GM12891 (cell line): Measurements from ENCODE around the gene ADAMTS15.

Experiments
- DNase-seq: peaks from one replicate; pipeline ENCODE4 v3.0.0; 2011; ENCODE audit warnings: low spot score; ENCODE audit not compliant: insufficient read length
- FAIRE-seq: peaks from 2 replicates; lab custom pipeline; 2011; peaks lifted over from hg19 to GRCh38; lab: Jason Lieb, UNC
- PAX5 ChIP-seq: IDR thresholded peaks from 2 replicates; pipeline ENCODE4 v1.6.1; 2011; ENCODE audit warnings: low read length, moderate library complexity, mild to moderate bottlenecking; ENCODE audit not compliant: insufficient read depth, severe bottlenecking
- POLR2A ChIP-seq: IDR thresholded peaks from 2 replicates; pipeline ENCODE4 v1.6.1; 2011; ENCODE audit warnings: low read depth, low read length, control low read depth
- POLR2AphosphoS5 ChIP-seq: IDR thresholded peaks from 2 replicates; pipeline ENCODE4 v1.6.1; 2011; ENCODE audit warnings: low read depth, low read length, control low read depth
- POU2F2 ChIP-seq: IDR thresholded peaks from 2 replicates; pipeline ENCODE4 v1.6.1; 2011; ENCODE audit warnings: low read depth, mild to moderate bottlenecking, control low read depth, low read length, moderate library complexity
- SPI1 ChIP-seq: IDR thresholded peaks from 2 replicates; pipeline ENCODE4 v1.6.1; 2011; ENCODE audit warnings: low read depth, low read length, control low read depth
- TAF1 ChIP-seq: IDR thresholded peaks from 2 replicates; pipeline ENCODE4 v1.6.1; 2011; ENCODE audit warnings: low read depth, low read length, control low read depth

ADAMTS15 gene

DNA sequence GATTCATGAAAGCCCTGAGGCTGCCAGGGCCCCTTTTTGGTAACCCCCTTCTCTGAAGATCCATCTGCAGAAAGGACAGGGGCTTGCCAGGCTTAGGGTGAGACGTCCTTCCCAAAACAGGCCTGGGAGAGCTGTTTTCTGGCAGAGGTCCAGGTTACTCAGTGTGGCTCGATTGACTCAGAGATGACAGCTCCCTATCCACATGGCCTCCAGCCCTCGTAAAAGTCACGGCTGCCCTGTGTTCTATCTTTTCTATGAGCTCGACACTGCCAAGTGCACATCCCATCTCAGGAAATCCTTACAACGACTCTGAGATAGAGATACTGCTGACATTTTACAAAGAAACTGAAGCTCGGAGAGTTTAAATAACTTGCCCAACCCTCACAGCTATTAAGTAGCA, 40.5 kb upstream of the ADAMTS15 start:
- DNase-seq (no peak), FAIRE-seq (no peak)
- TF ChIP-seq PAX5 (no peak), TAF1 (no peak), POU2F2 (no peak), SPI1 (no peak), POLR2AphosphoS5 (no peak), POLR2A (no peak)

GRCh38 chr11:130408401-130408890, 40.0 kb upstream of the ADAMTS15 start:
- FAIRE-seq: no peak
- no peak for DNase-seq
- no peak for TF ChIP-seq POLR2AphosphoS5
- no peak for TF ChIP-seq POU2F2
- TF ChIP-seq TAF1: no peak
- TF ChIP-seq PAX5: no peak
- TF ChIP-seq POLR2A: no peak
- TF ChIP-seq SPI1: no peak

- DNase-seq: no peak
- no peak for FAIRE-seq
- no peak for TF ChIP-seq POLR2AphosphoS5
- TF ChIP-seq TAF1: no peak
- no peak for TF ChIP-seq PAX5
- TF ChIP-seq POU2F2: no peak
- no peak for TF ChIP-seq SPI1
- TF ChIP-seq POLR2A: no peak
Measured at GRCh38 chr11:130408901-130409300, 39.5 kb upstream of the ADAMTS15 start.

GRCh38 chr11:130409594-130410388, 38.7 kb upstream of the ADAMTS15 start:
- TF ChIP-seq POLR2AphosphoS5 (no peak), TAF1 (no peak), POU2F2 (no peak), SPI1 (no peak), POLR2A (no peak), PAX5 (no peak)
- FAIRE-seq: no peak
- no peak for DNase-seq

- FAIRE-seq: no peak
- DNase-seq: no peak
- TF ChIP-seq POLR2A (no peak), POU2F2 (no peak), TAF1 (no peak), POLR2AphosphoS5 (no peak), PAX5 (no peak), SPI1 (no peak)
Measured at GRCh38 chr11:130411223-130411622, 37.2 kb upstream of the ADAMTS15 start.

DNA sequence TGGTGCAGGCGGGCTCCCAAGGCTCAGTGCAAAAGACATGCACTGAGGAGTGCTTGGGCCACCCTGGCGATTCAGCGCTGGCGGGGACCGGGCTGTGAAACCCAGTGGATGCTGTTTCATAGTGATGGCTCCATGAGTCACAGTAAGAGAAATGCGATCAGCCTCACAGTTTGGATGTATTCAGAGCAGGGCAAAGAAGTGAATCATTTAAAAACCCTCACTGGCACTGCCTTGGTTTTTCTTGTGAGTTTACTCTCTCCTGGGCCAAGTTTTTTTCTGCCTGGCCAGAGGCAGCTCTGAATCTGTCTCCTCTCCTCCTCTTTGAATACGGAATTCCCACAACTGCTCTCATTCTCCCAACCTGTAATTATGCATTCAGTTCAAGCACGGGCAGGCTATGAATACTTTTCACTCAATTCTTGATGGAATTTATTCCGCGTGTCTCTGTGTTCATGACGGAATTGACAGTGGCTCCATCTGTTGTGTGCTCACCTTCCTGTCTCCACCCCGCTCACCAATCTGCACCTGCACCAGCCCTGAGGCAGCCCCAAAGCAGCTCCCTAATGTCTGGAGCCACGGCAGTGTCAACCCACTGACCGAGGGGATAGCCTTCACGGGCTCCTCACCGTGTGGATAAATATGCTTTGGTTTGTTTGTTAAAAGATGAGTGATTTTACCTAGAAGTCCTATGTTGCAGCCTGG, 34.9 kb upstream of the ADAMTS15 start:
- TF ChIP-seq POLR2A (no peak), SPI1 (no peak), POLR2AphosphoS5 (no peak), TAF1 (no peak), PAX5 (no peak), POU2F2 (no peak)
- FAIRE-seq: no peak

GRCh38 chr11:130414107-130415080, 34.1 kb upstream of the ADAMTS15 start:
- FAIRE-seq (no peak), DNase-seq (no peak)
- TF ChIP-seq PAX5 (no peak), TAF1 (no peak), POLR2A (no peak), SPI1 (no peak), POLR2AphosphoS5 (no peak), POU2F2 (no peak)

More for the DNA sequence above, 34.9 kb upstream of the ADAMTS15 start:
- DNase-seq: no peak

GRCh38 chr11:130415731-130416529, 32.5 kb upstream of the ADAMTS15 start:
- TF ChIP-seq TAF1: no peak
- no peak for TF ChIP-seq SPI1
- no peak for TF ChIP-seq POU2F2
- no peak for TF ChIP-seq POLR2A
- no peak for TF ChIP-seq PAX5
- no peak for TF ChIP-seq POLR2AphosphoS5
- FAIRE-seq: no peak
- DNase-seq: no peak
